ENCODE measurements around the gene SYTL3.
"Not testable (repeated sequence)": the region's sequence is repeated elsewhere in the genome, so short reads cannot be mapped to it uniquely, and the experiment has no call there.

SYTL3 gene

DNA sequence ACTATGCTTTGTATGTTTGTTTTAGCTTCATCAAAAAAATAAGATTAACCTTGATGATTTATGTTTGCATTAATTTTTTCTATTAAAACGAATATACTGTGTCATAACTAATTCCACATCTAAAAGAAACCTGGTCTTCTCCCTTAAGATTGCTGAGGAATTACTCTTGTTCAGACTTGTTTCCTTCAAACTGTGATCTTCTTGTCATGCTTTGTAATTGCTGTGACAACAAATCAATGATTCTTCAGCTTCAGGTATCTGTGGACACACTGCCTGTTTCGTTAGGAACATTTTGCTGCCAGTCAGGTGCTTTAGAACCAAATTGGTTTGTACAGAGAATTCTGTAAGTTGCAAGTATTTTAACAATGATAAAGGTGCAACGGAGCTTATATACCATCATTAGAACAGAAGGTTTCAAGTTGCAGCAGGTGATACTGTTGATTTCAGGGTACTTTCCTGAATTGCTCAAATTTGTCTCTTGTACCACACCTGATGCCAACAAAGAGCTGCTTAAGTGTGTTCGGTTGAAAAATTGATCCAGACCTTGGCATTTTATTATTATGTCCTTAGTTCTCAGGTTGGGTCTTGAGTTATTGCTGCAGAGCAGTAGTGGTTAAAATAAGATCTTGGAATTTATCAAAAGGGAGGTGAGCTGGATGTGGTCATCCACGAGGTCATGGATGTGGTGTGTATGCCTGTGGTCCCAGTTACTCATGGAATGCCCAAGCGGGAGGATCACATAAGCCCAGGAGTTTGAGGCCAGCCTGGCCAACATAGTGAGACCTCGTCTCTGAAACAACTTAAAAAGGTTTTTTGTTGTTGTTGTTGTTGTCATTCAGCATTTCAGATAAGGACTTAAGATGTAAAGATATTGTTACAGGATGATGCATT lies 19.5 kb downstream of the SYTL3 start:
- ChIA-PET CTCF (interaction anchor here (0.5 to 8.2 kb wide), 6 partner anchors 9 to 457 kb away, joined by 3 to 44 read pairs (median 4); partner anchors contain the start of gene DYNLT1), POLR2A (no interaction called here)
- no peak for DNase-seq (ENCODE audit: extremely low spot score)
- TF ChIP-seq, protein P1, sequence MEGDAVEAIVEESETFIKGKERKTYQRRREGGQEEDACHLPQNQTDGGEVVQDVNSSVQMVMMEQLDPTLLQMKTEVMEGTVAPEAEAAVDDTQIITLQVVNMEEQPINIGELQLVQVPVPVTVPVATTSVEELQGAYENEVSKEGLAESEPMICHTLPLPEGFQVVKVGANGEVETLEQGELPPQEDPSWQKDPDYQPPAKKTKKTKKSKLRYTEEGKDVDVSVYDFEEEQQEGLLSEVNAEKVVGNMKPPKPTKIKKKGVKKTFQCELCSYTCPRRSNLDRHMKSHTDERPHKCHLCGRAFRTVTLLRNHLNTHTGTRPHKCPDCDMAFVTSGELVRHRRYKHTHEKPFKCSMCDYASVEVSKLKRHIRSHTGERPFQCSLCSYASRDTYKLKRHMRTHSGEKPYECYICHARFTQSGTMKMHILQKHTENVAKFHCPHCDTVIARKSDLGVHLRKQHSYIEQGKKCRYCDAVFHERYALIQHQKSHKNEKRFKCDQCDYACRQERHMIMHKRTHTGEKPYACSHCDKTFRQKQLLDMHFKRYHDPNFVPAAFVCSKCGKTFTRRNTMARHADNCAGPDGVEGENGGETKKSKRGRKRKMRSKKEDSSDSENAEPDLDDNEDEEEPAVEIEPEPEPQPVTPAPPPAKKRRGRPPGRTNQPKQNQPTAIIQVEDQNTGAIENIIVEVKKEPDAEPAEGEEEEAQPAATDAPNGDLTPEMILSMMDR (IDR thresholded peaks at IDR 0.05; ENCODE audit: control extremely low read depth, extremely low read depth, low read depth, missing control alignments), result no peak

DNA sequence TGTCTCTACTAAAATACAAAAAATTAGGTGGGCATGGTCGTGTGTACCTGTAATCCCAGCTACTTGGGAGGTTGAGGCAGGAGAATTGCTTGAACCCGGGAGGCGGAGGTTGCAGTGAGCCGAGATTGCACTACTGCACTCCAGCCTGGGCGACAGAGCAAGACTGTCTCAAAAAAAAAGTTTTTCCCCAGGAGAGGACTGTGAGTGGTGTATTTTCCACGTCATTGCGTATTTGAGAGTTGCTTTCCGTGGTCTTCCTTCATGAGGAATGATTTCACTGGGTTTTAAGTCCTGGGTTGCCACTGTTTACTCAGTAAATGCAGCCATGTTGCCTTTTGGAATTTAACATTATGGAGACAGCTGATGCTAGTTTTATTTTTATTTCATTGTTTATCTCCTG lies 22.3 kb downstream of the SYTL3 start:
- POLR2A ChIA-PET, result interaction anchor here (0.7 kb wide), 1 partner anchor 141 kb away, joined by 5 read pairs; no protein-coding TSS in a partner anchor
- CTCF ChIA-PET, result interaction anchor here (1.4 to 8.2 kb wide), 6 partner anchors 9 to 458 kb away, joined by 3 to 44 read pairs (median 5); no protein-coding TSS in a partner anchor
- not testable (repeated sequence) for DNase-seq (ENCODE audit: extremely low spot score)

DNA sequence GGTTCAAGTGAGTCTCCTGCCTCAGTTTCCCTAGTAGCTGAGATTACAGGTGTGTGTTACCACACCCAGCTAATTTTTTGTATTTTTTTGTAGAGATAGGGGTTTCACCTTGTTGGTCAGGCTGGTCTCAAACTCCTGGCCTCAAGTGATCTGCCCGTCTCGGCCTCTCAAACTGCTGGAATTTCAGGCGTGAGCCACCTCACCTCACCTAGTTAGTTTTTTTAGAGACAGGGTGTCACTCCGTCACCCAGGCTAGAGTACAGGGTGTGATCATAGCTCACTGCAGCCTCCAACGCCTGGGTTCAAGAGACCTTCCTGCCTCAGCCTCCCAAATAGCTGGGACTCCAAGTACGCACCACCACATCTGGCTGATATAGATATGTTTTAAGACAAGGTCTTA lies 22.9 kb downstream of the SYTL3 start:
- TF ChIP-seq, protein P1 (IDR thresholded peaks at IDR 0.05; ENCODE audit: control extremely low read depth, extremely low read depth, low read depth, missing control alignments), result no peak
- no peak for DNase-seq (ENCODE audit: extremely low spot score)
- POLR2A ChIA-PET, result interaction anchor here (0.6 to 0.8 kb wide), 2 partner anchors 25 to 212 kb away, joined by 3 to 4 read pairs; no protein-coding TSS in a partner anchor
- CTCF ChIA-PET, result interaction anchor here (0.8 to 8.2 kb wide), 7 partner anchors 12 to 458 kb away, joined by 3 to 44 read pairs (median 4); no protein-coding TSS in a partner anchor

DNA sequence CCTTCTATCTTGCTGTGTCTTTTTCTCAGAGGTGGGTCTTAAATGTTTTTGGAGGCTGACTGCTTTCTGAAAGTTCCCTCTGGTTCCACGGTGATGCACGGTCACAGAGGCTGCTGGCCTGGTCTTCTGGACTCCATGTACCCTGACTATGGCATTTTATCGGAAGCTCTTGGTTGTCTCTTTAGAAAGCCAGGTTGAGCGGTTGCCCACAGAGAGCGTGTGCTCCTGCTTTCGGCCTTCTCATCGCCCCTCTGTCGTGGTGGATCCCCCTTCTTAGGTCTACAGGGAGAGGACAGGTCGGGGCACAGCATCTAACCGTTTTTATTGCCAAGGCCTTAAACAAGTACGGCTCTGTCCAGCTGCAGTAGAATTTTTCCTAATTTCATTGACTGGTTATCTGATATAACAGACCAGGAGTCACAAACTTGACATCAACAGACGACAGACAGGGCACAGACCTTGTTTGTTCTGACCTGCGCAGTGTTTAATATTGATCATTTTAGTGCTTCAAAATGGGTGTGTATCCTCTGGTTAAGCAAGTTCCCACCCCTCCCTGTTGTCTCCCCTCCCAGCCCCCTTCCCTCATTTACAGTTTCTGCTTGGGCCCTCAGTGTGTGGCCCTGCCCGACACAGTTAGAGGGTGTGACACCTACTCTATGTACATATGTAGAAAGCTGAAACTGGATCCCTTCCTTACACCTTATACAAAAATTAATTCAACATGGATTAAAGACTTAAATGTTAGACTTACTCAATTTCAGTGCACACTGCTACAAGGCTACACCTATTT lies 24.7 kb downstream of the SYTL3 start:
- CTCF ChIA-PET, result interaction anchor here (1.4 to 8.2 kb wide), 4 partner anchors 10 to 17 kb away, joined by 3 to 44 read pairs (median 11); no protein-coding TSS in a partner anchor

DNA sequence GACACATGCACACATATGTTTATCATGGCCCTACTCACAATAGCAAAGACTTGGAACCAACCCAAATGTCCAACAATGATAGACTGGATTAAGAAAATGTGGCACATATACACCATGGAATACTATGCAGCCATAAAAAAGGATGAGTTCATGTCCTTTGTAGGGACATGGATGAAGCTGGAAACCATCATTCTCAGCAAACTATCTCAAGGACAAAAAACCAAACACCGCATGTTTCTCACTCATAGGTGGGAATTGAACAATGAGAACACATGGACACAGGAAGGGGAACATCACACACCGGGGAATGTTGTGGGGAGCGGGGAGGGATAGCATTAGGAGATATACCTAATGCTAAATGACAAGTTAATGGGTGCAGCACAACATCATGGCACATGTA lies 27.2 kb downstream of the SYTL3 start:
- POLR2A ChIA-PET; DNase-seq (ENCODE audit: extremely low spot score): not testable (repeated sequence)
- CTCF ChIA-PET, result interaction anchor here (0.9 kb wide), 2 partner anchors 14 to 17 kb away, joined by 3 read pairs; no protein-coding TSS in a partner anchor

More for the DNA sequence above, 24.7 kb downstream of the SYTL3 start:
- POLR2A ChIA-PET, result no interaction called here
- TF ChIP-seq, protein P1 (IDR thresholded peaks at IDR 0.05; ENCODE audit: control extremely low read depth, extremely low read depth, low read depth, missing control alignments), result no peak
- no peak for DNase-seq (ENCODE audit: extremely low spot score)

DNA sequence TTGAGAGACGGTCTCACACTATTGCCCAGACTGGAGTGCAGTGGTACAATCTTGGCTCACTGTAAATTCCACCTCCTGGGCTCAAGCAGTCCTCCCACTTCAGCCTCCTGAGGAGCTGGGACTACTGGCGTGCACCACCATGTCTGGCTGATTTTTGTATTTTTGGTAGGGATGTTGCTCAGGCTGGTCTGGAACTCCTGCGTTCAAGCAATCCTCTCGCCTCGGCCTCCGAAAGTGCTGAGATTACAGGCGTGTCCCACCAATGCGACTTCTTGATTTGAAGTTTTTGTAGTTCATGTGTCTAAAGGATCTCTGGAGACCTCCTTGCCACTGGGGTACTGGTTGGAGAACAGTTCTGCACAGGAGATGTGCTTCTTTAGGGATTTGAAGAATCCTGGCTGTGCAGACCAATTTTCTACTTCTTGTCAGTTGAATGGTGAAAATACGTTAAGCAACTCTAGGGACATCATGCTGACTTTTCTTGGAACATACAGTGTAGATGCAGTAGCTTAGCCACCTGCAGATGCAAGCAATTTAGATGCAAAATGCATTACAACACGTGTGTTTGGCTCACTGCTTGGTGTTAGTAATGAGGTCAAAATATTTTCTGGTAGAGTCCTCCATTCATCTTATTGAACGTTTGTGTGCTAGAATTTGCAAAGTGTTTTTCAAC lies 28.2 kb downstream of the SYTL3 start:
- no peak for DNase-seq (ENCODE audit: extremely low spot score)
- TF ChIP-seq, protein P1 (IDR thresholded peaks at IDR 0.05; ENCODE audit: control extremely low read depth, extremely low read depth, low read depth, missing control alignments), result no peak
- POLR2A ChIA-PET, result no interaction called here
- CTCF ChIA-PET, result interaction anchor here (0.9 to 2.5 kb wide), 5 partner anchors 13 to 457 kb away, joined by 3 to 8 read pairs (median 3); no protein-coding TSS in a partner anchor

DNA sequence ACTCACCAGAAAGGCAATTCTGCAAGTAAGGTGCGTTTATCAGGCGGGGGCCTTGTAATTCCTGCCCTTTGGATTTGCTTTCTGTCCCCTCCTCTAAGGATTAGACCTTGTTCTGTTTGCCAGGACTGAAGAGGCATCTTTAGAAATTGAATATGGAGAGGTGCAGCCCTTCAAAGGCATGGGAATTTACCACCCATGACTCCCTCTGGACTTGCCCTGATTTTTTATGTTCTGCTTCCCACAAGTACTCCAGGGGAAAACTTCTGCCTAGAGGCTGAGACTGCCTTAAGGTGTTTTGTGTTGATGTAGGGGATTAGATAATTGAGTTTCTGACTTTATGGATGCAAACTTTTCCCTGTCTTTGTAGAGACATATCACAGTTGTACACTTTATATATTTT lies 30.2 kb downstream of the SYTL3 start:
- CTCF ChIA-PET, result interaction anchor here (1.7 to 2.5 kb wide), 3 partner anchors 11 to 459 kb away, joined by 3 to 9 read pairs (median 8); no protein-coding TSS in a partner anchor

More for the DNA sequence above, 30.2 kb downstream of the SYTL3 start:
- no peak for DNase-seq (ENCODE audit: extremely low spot score)
- TF ChIP-seq, protein P1 (IDR thresholded peaks at IDR 0.05; ENCODE audit: control extremely low read depth, extremely low read depth, low read depth, missing control alignments), result no peak
- POLR2A ChIA-PET, result interaction anchor here (0.6 kb wide), 1 partner anchor 415 kb away, joined by 3 read pairs; no protein-coding TSS in a partner anchor
